ENCODE data around the gene UNKL. TPM values are rescaled to one million over a fixed set of nuclear protein-coding genes. Genes with fewer than 3 reads are reported as not detected.
A peak's percentile ranks its signal among the peaks of the same experiment; 100 is the strongest.

UNKL gene
- total RNA-seq, 2 donors from 2014 or later, result 46.4 to 48.3 TPM

DNA sequence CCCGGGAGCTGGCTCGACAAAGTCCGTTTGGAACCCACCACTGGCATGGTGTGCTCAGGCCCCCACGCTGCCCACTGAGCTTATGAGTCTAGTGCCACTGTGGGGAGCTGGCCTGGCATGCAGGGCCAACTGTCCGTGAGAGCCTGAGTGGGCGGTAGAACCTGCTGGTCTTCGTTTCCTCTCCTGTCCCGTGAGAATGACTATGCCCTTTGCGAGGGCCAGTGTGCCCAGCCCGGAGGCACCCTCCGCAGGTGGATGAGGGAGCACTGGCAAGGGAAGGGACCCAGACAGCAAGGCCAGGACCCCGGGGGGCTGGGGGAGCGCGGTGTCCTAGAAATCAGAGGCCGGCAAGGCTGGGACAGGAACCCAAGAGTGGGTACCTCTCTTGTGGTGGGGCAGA, 77.9 kb downstream of the UNKL start:
- Mint-ChIP-seq H3K9me3 (no peaks in the 10 kb centered on the region), H3K4me3 (no peak overlapping the region), H3K27ac (no peak overlapping the region), H3K36me3 (ENCODE audit: low read depth) (no peaks in the 10 kb centered on the region), H3K27me3 (ENCODE audit: insufficient read depth) (peaks cover 34% of the 10 kb centered on the region), H3K4me1 (peaks cover 5% of the 10 kb centered on the region)
- DNase-seq, result no peak
- H3K27me3 ChIP-seq (ENCODE audit: control insufficient read depth, insufficient read depth, low read length, poor library complexity, severe bottlenecking), result peaks cover 45% of the 10 kb centered on the region
- H3K36me3 ChIP-seq (ENCODE audit: control insufficient read depth, insufficient read depth, low read length), result no peaks in the 10 kb centered on the region
- TF ChIP-seq, protein P1, sequence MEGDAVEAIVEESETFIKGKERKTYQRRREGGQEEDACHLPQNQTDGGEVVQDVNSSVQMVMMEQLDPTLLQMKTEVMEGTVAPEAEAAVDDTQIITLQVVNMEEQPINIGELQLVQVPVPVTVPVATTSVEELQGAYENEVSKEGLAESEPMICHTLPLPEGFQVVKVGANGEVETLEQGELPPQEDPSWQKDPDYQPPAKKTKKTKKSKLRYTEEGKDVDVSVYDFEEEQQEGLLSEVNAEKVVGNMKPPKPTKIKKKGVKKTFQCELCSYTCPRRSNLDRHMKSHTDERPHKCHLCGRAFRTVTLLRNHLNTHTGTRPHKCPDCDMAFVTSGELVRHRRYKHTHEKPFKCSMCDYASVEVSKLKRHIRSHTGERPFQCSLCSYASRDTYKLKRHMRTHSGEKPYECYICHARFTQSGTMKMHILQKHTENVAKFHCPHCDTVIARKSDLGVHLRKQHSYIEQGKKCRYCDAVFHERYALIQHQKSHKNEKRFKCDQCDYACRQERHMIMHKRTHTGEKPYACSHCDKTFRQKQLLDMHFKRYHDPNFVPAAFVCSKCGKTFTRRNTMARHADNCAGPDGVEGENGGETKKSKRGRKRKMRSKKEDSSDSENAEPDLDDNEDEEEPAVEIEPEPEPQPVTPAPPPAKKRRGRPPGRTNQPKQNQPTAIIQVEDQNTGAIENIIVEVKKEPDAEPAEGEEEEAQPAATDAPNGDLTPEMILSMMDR (conservative IDR thresholded peaks at IDR 0.05), result no peak
- H3K9me3 ChIP-seq (ENCODE audit: control insufficient read depth, low read length), result no peaks in the 10 kb centered on the region
- 69 to 81% methylated on average over 11 to 15 of the region's 15 CpGs for WGBS, 2 experiments (ENCODE audit: insufficient coverage in 1 of 2, insufficient read length in 1 of 2)
- H3K4me3 ChIP-seq (ENCODE audit: low read length), result no peak overlapping the region
- no peak overlapping the region for H3K9ac ChIP-seq (ENCODE audit: extremely low read depth, low read length, poor library complexity, severe bottlenecking)
- H3K4me1 ChIP-seq (ENCODE audit: control insufficient read depth, insufficient read depth, low read length), result peaks cover 11% of the 10 kb centered on the region
- no peak overlapping the region for H3K27ac ChIP-seq (ENCODE audit: low read depth, low read length)

GRCh38 chr16:1335996-1336395, 78.5 kb downstream of the UNKL start:
- no peaks in the 10 kb centered on the region for H3K9me3 Mint-ChIP-seq
- no peak for DNase-seq
- WGBS, 2 experiments (ENCODE audit: insufficient coverage in 1 of 2, insufficient read length in 1 of 2), result 9 to 30% methylated on average over 7 to 11 of the region's 12 CpGs

GRCh38 chr16:1335211-1335971, 79.1 kb downstream of the UNKL start:
- H3K4me1 Mint-ChIP-seq, result peaks cover 10% of the 10 kb centered on the region
- peaks cover 34% of the 10 kb centered on the region for H3K27me3 Mint-ChIP-seq (ENCODE audit: insufficient read depth)
- H3K36me3 Mint-ChIP-seq (ENCODE audit: low read depth), result no peaks in the 10 kb centered on the region
- H3K36me3 ChIP-seq (ENCODE audit: control insufficient read depth, insufficient read depth, low read length), result no peaks in the 10 kb centered on the region
- DNase-seq, result no peak
- 75% methylated on average over 11 to 16 of the region's 16 CpGs for WGBS, 2 experiments (ENCODE audit: insufficient coverage in 1 of 2, insufficient read length in 1 of 2)
- H3K9me3 Mint-ChIP-seq, result peaks cover 1% of the 10 kb centered on the region
- H3K27me3 ChIP-seq (ENCODE audit: control insufficient read depth, insufficient read depth, low read length, poor library complexity, severe bottlenecking), result peaks cover 45% of the 10 kb centered on the region
- H3K9ac ChIP-seq (ENCODE audit: extremely low read depth, low read length, poor library complexity, severe bottlenecking), result no peak overlapping the region
- H3K4me1 ChIP-seq (ENCODE audit: control insufficient read depth, insufficient read depth, low read length), result peaks cover 11% of the 10 kb centered on the region
- H3K4me3 ChIP-seq (ENCODE audit: low read length), result no peak overlapping the region
- no peaks in the 10 kb centered on the region for H3K9me3 ChIP-seq (ENCODE audit: control insufficient read depth, low read length)
- H3K27ac Mint-ChIP-seq, result no peak overlapping the region
- TF ChIP-seq, protein P1 (conservative IDR thresholded peaks at IDR 0.05), result no peak
- H3K4me3 Mint-ChIP-seq, result peak overlapping the region; percentile 48
- peak overlapping the region; percentile 79 for H3K27ac ChIP-seq (ENCODE audit: low read depth, low read length)

More at GRCh38 chr16:1335996-1336395, 78.5 kb downstream of the UNKL start:
- no peaks in the 10 kb centered on the region for H3K36me3 Mint-ChIP-seq (ENCODE audit: low read depth)
- peaks cover 34% of the 10 kb centered on the region for H3K27me3 Mint-ChIP-seq (ENCODE audit: insufficient read depth)
- no peak overlapping the region for H3K4me3 ChIP-seq (ENCODE audit: low read length)
- H3K36me3 ChIP-seq (ENCODE audit: control insufficient read depth, insufficient read depth, low read length), result no peaks in the 10 kb centered on the region
- H3K9ac ChIP-seq (ENCODE audit: extremely low read depth, low read length, poor library complexity, severe bottlenecking), result no peak overlapping the region
- TF ChIP-seq, protein P1 (conservative IDR thresholded peaks at IDR 0.05), result peak; percentile 33
- H3K4me1 ChIP-seq (ENCODE audit: control insufficient read depth, insufficient read depth, low read length), result peaks cover 11% of the 10 kb centered on the region
- H3K27me3 ChIP-seq (ENCODE audit: control insufficient read depth, insufficient read depth, low read length, poor library complexity, severe bottlenecking), result peaks cover 45% of the 10 kb centered on the region
- H3K4me1 Mint-ChIP-seq, result peaks cover 10% of the 10 kb centered on the region
- H3K4me3 Mint-ChIP-seq, result no peak overlapping the region
- H3K27ac Mint-ChIP-seq, result no peak overlapping the region
- peak overlapping the region; percentile 79 for H3K27ac ChIP-seq (ENCODE audit: low read depth, low read length)
- H3K9me3 ChIP-seq (ENCODE audit: control insufficient read depth, low read length), result no peaks in the 10 kb centered on the region

Measured in endodermal cell (in vitro differentiated cells).